Measurements from ENCODE around the gene ANKRD44.

The ANKRD44 gene

DNA sequence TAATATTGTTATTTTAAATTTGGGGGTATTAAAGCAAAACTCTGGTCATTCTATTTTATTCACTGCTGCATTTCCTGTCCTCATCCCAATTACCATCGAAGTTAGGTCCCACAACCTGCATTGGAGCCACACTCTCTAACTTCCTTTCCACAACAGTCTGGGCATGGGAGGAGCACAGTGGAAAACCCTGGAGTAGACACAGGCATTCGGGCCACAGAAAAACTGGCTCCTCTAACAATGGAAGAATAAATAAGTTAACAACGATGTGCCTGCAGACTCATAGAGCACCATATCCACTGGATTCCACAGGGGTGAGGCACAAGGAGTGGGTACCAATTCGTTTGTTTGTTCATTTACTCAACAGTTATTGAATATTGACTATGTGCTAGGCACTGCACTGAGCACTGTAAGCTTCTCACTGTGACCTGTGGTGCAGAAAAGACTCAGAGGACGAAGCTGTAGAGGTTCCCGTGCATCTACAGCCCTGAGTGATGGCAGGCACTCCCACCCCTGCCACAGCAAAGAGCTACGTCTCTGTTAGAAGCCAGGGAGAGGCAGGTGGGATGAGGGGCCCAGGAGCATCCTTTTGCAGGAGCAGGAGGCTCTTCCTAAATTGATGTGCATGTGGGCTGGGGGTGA, 229.9 kb downstream of the ANKRD44 start:
- H3K4me1 ChIP-seq (ENCODE audit: insufficient read depth, poor library complexity, severe bottlenecking): no peaks in the 10 kb centered on the region
- no peaks in the 10 kb centered on the region for H3K27me3 ChIP-seq (ENCODE audit: insufficient read depth, poor library complexity, severe bottlenecking)
- DNase-seq (ENCODE audit: low spot score) (no peak), ATAC-seq (ENCODE audit: low read depth) (no peak)
- no peaks in the 10 kb centered on the region for H3K9me3 ChIP-seq (ENCODE audit: severe bottlenecking)
- H3K4me3 ChIP-seq (ENCODE audit: severe bottlenecking): no peak overlapping the region
- no peak overlapping the region for H3K27ac ChIP-seq (ENCODE audit: poor library complexity, severe bottlenecking)
- TF ChIP-seq, protein P1, sequence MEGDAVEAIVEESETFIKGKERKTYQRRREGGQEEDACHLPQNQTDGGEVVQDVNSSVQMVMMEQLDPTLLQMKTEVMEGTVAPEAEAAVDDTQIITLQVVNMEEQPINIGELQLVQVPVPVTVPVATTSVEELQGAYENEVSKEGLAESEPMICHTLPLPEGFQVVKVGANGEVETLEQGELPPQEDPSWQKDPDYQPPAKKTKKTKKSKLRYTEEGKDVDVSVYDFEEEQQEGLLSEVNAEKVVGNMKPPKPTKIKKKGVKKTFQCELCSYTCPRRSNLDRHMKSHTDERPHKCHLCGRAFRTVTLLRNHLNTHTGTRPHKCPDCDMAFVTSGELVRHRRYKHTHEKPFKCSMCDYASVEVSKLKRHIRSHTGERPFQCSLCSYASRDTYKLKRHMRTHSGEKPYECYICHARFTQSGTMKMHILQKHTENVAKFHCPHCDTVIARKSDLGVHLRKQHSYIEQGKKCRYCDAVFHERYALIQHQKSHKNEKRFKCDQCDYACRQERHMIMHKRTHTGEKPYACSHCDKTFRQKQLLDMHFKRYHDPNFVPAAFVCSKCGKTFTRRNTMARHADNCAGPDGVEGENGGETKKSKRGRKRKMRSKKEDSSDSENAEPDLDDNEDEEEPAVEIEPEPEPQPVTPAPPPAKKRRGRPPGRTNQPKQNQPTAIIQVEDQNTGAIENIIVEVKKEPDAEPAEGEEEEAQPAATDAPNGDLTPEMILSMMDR (IDR thresholded peaks at IDR 0.05; ENCODE audit: poor library complexity, severe bottlenecking): no peak
- no peaks in the 10 kb centered on the region for H3K36me3 ChIP-seq (ENCODE audit: low read depth)

DNA sequence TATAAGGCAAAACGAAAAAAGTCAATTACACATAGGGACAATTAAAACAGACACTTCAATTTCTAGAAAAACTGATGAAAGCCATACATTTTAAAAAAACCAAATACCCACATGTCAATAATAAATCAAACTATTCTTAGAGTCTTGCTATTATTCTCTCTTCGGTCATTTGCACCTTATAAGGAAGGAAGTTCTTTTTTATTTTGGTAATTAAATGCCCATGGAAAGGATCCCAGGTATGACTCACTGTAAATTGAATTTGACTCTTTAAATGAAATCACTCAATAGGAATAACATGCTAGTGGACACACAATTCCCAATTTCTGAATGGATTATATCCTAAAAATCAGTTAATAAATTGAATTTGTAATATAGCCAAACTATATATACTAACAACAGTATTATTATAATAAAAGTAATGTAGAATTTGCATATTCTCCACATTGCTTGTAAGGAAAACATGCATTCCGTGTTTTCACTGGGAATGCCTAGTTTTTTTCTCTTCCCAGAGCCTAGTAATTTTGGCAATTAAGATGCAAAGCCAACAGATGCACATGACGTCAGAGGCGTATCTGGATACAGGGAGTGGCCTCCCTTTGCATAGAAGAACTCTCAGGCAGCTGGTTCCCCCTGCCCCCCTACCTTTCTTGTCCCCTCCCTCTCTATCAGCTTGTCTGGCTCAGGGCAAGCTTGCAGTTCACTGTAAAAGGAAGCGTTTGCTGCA, 230.6 kb downstream of the ANKRD44 start:
- TF ChIP-seq, protein P1 (IDR thresholded peaks at IDR 0.05; ENCODE audit: poor library complexity, severe bottlenecking): no peak
- Histone ChIP-seq H3K4me3 (ENCODE audit: severe bottlenecking) (no peak overlapping the region), H3K9me3 (ENCODE audit: severe bottlenecking) (no peaks in the 10 kb centered on the region), H3K27me3 (ENCODE audit: insufficient read depth, poor library complexity, severe bottlenecking) (no peaks in the 10 kb centered on the region), H3K27ac (ENCODE audit: poor library complexity, severe bottlenecking) (no peak overlapping the region), H3K36me3 (ENCODE audit: low read depth) (no peaks in the 10 kb centered on the region), H3K4me1 (ENCODE audit: insufficient read depth, poor library complexity, severe bottlenecking) (no peaks in the 10 kb centered on the region)
- DNase-seq (ENCODE audit: low spot score) (no peak), ATAC-seq (ENCODE audit: low read depth) (no peak)

DNA sequence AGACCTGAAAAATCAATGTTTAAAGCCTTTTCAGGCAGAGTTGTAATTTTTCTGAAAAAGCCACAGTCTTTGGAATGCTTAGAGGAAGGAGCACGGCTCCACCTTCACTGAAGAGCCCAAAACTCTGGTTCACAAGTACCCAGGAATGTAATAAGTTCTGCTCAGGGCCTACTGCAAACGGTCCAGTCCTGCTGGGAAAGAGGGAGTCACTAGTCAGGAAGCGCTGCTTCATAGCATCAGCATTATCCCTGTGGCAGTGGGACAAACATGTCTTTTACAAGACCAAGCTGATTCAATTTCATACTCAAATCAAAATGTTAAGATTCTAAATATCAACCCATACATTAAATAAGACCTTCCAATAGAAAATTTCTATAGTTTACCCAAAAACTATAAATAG, 231.2 kb downstream of the ANKRD44 start:
- Histone ChIP-seq H3K36me3 (ENCODE audit: low read depth) (no peaks in the 10 kb centered on the region), H3K4me1 (ENCODE audit: insufficient read depth, poor library complexity, severe bottlenecking) (no peaks in the 10 kb centered on the region), H3K27ac (ENCODE audit: poor library complexity, severe bottlenecking) (no peak overlapping the region), H3K9me3 (ENCODE audit: severe bottlenecking) (no peaks in the 10 kb centered on the region), H3K4me3 (ENCODE audit: severe bottlenecking) (no peak overlapping the region), H3K27me3 (ENCODE audit: insufficient read depth, poor library complexity, severe bottlenecking) (no peaks in the 10 kb centered on the region)
- no peak for ATAC-seq (ENCODE audit: low read depth)
- no peak for DNase-seq (ENCODE audit: low spot score)
- TF ChIP-seq, protein P1 (IDR thresholded peaks at IDR 0.05; ENCODE audit: poor library complexity, severe bottlenecking): no peak

DNA sequence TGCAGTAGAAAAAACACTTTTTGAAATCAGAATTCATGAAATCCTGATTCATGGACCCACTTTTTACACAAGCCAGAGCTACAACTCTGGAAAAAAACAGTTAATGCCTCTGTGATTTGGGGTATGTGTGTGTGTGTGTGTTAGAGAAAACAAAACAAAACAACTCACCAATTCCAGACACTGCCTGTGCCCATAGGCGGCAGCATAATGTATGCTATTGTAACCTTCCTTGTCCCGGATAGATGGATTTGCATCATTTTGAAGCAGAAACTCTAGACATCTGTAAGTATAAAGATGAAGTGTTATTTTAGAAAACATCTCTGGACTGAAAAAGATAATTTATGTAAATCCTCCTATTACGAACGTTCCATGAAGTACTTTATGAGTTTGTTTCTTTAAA, 232.0 kb downstream of the ANKRD44 start:
- DNase-seq (ENCODE audit: low spot score): no peak
- no peaks in the 10 kb centered on the region for H3K36me3 ChIP-seq (ENCODE audit: low read depth)

More for the DNA sequence above, 232.0 kb downstream of the ANKRD44 start:
- TF ChIP-seq, protein P1 (IDR thresholded peaks at IDR 0.05; ENCODE audit: poor library complexity, severe bottlenecking): no peak
- no peak for ATAC-seq (ENCODE audit: low read depth)
- H3K27ac ChIP-seq (ENCODE audit: poor library complexity, severe bottlenecking): no peak overlapping the region
- no peaks in the 10 kb centered on the region for H3K9me3 ChIP-seq (ENCODE audit: severe bottlenecking)
- no peaks in the 10 kb centered on the region for H3K27me3 ChIP-seq (ENCODE audit: insufficient read depth, poor library complexity, severe bottlenecking)
- no peaks in the 10 kb centered on the region for H3K4me1 ChIP-seq (ENCODE audit: insufficient read depth, poor library complexity, severe bottlenecking)
- no peak overlapping the region for H3K4me3 ChIP-seq (ENCODE audit: severe bottlenecking)
